Breast epithelium (tissue), 3 donors: ENCODE measurements around the gene CNST.

Experiments used
- CTCF ChIP-seq, 3 donors: fragments of 450-650 bp; IDR thresholded peaks; one replicate each; pipeline ENCODE4 v1.5.1; 2016 to 2017; ENCODE audit warnings: antibody characterized with exemption in 3 of 3, mild to moderate bottlenecking in 3 of 3, moderate library complexity in 3 of 3
- POLR2A ChIP-seq: fragments of 450-650 bp; IDR thresholded peaks from one replicate; pipeline ENCODE4 v1.6.1; 2016; ENCODE audit warnings: antibody characterized with exemption, mild to moderate bottlenecking, moderate library complexity

GRCh38 chr1:246658567-246658966, 92.3 kb downstream of the CNST start:
- TF ChIP-seq POLR2A (no peak), CTCF (IDR thresholded peaks at IDR 0.05) (no peak)
